Caco-2 (cell line): ENCODE data around the gene ATP8B3. TPM values are rescaled to one million over a fixed set of nuclear protein-coding genes. Genes with fewer than 3 reads are reported as not detected.

ENCODE experiments used
- BruUV-seq: library from RNA; stranded (reverse); fragments of 400-500 nt; replicated peaks from 2 replicates; lab custom pipeline; 2021; lab: Mats Ljungman, UMichigan
- CTCF ChIA-PET: fragments of 300-600 bp; sonication (Branson Sonifier 250); formaldehyde crosslinking; loops from one replicate; lab custom pipeline; 2022; ENCODE audit warnings: antibody characterized with exemption; lab: Charles Lee
- POLR2A ChIA-PET: fragments of 300-600 bp; sonication (Branson Sonifier 250); formaldehyde crosslinking; loops from one replicate; lab custom pipeline; 2022; ENCODE audit warnings: antibody characterized with exemption; lab: Charles Lee
- DNase-seq, 2 experiments: peaks; one replicate each; pipeline versions ENCODE4 v3.0.0 to v3.0.0-alpha.2; 2020 to 2022
- H3K27me3 ChIP-seq: replicated peaks from 2 replicates; pipeline ENCODE4 v1.6.0; 2011; ENCODE audit warnings: low read length; ENCODE audit not compliant: control insufficient read depth, insufficient read depth
- H3K36me3 ChIP-seq: 2 replicates; pipeline ENCODE4 v1.5.1; 2011; ENCODE audit warnings: low read length; ENCODE audit not compliant: control insufficient read depth, insufficient read depth
- H3K4me1 ChIP-seq: fragments of 250-450 bp; sonication (Bioruptor Pico); 2 replicates; pipeline ENCODE4 v1.5.1; 2020; ENCODE audit warnings: mild to moderate bottlenecking
- H3K4me3 ChIP-seq: 2 replicates; pipeline ENCODE4 v1.5.1; 2011; ENCODE audit warnings: low read depth, mild to moderate bottlenecking, control low read depth, low read length
- H3K9me3 ChIP-seq: fragments of 250-450 bp; sonication (Bioruptor Pico); 2 replicates; pipeline ENCODE4 v1.5.1; 2020; ENCODE audit warnings: mild to moderate bottlenecking, moderate library complexity
- H3K27ac Mint-ChIP-seq: one replicate; pipeline ENCODE4 v1.8.0; 2022; ENCODE audit warnings: mixed read lengths; ENCODE audit not compliant: unreplicated experiment
- H3K27me3 Mint-ChIP-seq: one replicate; pipeline ENCODE4 v1.8.0; 2022; ENCODE audit warnings: mixed read lengths; ENCODE audit not compliant: insufficient read depth, unreplicated experiment
- H3K36me3 Mint-ChIP-seq: one replicate; pipeline ENCODE4 v1.8.0; 2022; ENCODE audit warnings: mild to moderate bottlenecking, mixed read lengths; ENCODE audit not compliant: insufficient read depth, unreplicated experiment
- H3K4me1 Mint-ChIP-seq: one replicate; pipeline ENCODE4 v1.8.0; 2022; ENCODE audit warnings: low read depth, mixed read lengths; ENCODE audit not compliant: unreplicated experiment
- H3K4me3 Mint-ChIP-seq: one replicate; pipeline ENCODE4 v1.8.0; 2022; ENCODE audit warnings: mild to moderate bottlenecking, moderate library complexity, mixed read lengths; ENCODE audit not compliant: unreplicated experiment
- H3K9me3 Mint-ChIP-seq: one replicate; pipeline ENCODE4 v1.8.0; 2022; ENCODE audit warnings: mixed read lengths; ENCODE audit not compliant: unreplicated experiment
- CTCF ChIP-seq, 2 experiments: fragments of 200-600 bp in 1 of 2; IDR thresholded peaks; 1 replicate in 1 of 2; 2 replicates in 1 of 2; pipeline versions ENCODE4 v1.5.1 to v1.8.0; 2011 to 2022; ENCODE audit warnings: antibody characterized with exemption in 1 of 2, control low read depth in 1 of 2, inconsistent platforms in 1 of 2, low read depth in 1 of 2, low read length in 1 of 2, mild to moderate bottlenecking in 1 of 2, moderate library complexity in 1 of 2; ENCODE audit not compliant: insufficient read depth in 1 of 2, severe bottlenecking in 1 of 2, unreplicated experiment in 1 of 2
- intact Hi-C: fragments of 100-400 bp; cut with micrococcal nuclease; formaldehyde crosslinking; loops from one replicate; pipeline ENCODE4 v1.10.0; 2022; ENCODE audit not compliant: unreplicated experiment
- total RNA-seq: library from RNA; stranded (reverse); gene quantifications from 2 replicates; pipeline ENCODE4 v1.2.3, GENCODE V29; 2022

ATP8B3 gene
- total RNA-seq, 1 experiment from 2014 or later, result 0.45 TPM

GRCh38 chr19:1855040-1855827 is 43.2 kb upstream of the ATP8B3 start:
- H3K9me3 ChIP-seq, result no peaks in the 10 kb centered on the region
- Mint-ChIP-seq H3K27me3 (no peaks in the 10 kb centered on the region), H3K9me3 (no peaks in the 10 kb centered on the region), H3K4me1 (no peaks in the 10 kb centered on the region), H3K36me3 (peaks cover 10% of the 10 kb centered on the region), H3K4me3 (no peak overlapping the region), H3K27ac (no peak overlapping the region)
- intact Hi-C loops, result no loop called here
- H3K36me3 ChIP-seq, result no peaks in the 10 kb centered on the region
- DNase-seq, result no peak
- CTCF ChIA-PET, result no interaction called here
- no peak for TF ChIP-seq CTCF (IDR thresholded peaks at IDR 0.05; ENCODE audit: insufficient read depth in 1 of 2, low read depth in 1 of 2, low read length in 1 of 2, severe bottlenecking in 1 of 2, unreplicated experiment in 1 of 2)
- BruUV-seq, result no TSS peak
- H3K4me3 ChIP-seq, result no peak overlapping the region
- POLR2A ChIA-PET, result interaction anchor here (0.6 kb wide), 1 partner anchor 9 kb away, joined by 5 read pairs; no protein-coding TSS in a partner anchor
- H3K4me1 ChIP-seq, result peaks cover 24% of the 10 kb centered on the region
- H3K27me3 ChIP-seq, result no peaks in the 10 kb centered on the region

GRCh38 chr19:1854542-1855039 is 42.5 kb upstream of the ATP8B3 start:
- CTCF ChIA-PET, result no interaction called here
- no peaks in the 10 kb centered on the region for H3K9me3 ChIP-seq
- no peaks in the 10 kb centered on the region for H3K9me3 Mint-ChIP-seq
- no peaks in the 10 kb centered on the region for H3K36me3 ChIP-seq
- POLR2A ChIA-PET, result interaction anchor here (0.6 kb wide), 1 partner anchor 10 kb away, joined by 5 read pairs; no protein-coding TSS in a partner anchor
- H3K27me3 Mint-ChIP-seq, result no peaks in the 10 kb centered on the region
- TF ChIP-seq CTCF (IDR thresholded peaks at IDR 0.05; ENCODE audit: insufficient read depth in 1 of 2, low read depth in 1 of 2, low read length in 1 of 2, severe bottlenecking in 1 of 2, unreplicated experiment in 1 of 2), result no peak
- H3K36me3 Mint-ChIP-seq, result peaks cover 10% of the 10 kb centered on the region
- BruUV-seq, result no TSS peak
- no peak overlapping the region for H3K4me3 Mint-ChIP-seq
- DNase-seq, result no peak
- no peak overlapping the region for H3K4me3 ChIP-seq
- H3K4me1 Mint-ChIP-seq, result no peaks in the 10 kb centered on the region
- peaks cover 18% of the 10 kb centered on the region for H3K4me1 ChIP-seq
- intact Hi-C loops, result no loop called here
- H3K27ac Mint-ChIP-seq, result no peak overlapping the region
- H3K27me3 ChIP-seq, result no peaks in the 10 kb centered on the region

- DNase-seq, result no peak
- Histone ChIP-seq H3K9me3 (no peaks in the 10 kb centered on the region), H3K4me1 (peaks cover 13% of the 10 kb centered on the region; the same call in 1 of the 2 replicates), H3K36me3 (no peaks in the 10 kb centered on the region), H3K4me3 (no peak overlapping the region), H3K27me3 (no peaks in the 10 kb centered on the region)
- no peaks in the 10 kb centered on the region for H3K27me3 Mint-ChIP-seq
- TF ChIP-seq CTCF (IDR thresholded peaks at IDR 0.05; ENCODE audit: insufficient read depth in 1 of 2, low read depth in 1 of 2, low read length in 1 of 2, severe bottlenecking in 1 of 2, unreplicated experiment in 1 of 2), result no peak
- no peak overlapping the region for H3K4me3 Mint-ChIP-seq
- peaks cover 10% of the 10 kb centered on the region for H3K36me3 Mint-ChIP-seq
- BruUV-seq, result no TSS peak
- ChIA-PET CTCF (no interaction called here), POLR2A (no interaction called here)
- intact Hi-C loops, result no loop called here
- no peak overlapping the region for H3K27ac Mint-ChIP-seq
- no peaks in the 10 kb centered on the region for H3K4me1 Mint-ChIP-seq
- H3K9me3 Mint-ChIP-seq, result no peaks in the 10 kb centered on the region
Measured at GRCh38 chr19:1854039-1854541, 42.0 kb upstream of the ATP8B3 start.
